Vagina (tissue), 2 donors: ENCODE measurements around the gene MRPS22.

ENCODE experiments used
- CTCF ChIP-seq, 3 experiments: fragments of 450-650 bp in 2 of 3; fragments of 200-600 bp in 1 of 3; sonication (generic) in 1 of 3; IDR thresholded peaks; one replicate each; pipeline ENCODE4 v1.5.1; 2017 to 2019; ENCODE audit warnings: antibody characterized with exemption in 3 of 3, mild to moderate bottlenecking in 2 of 3, moderate library complexity in 2 of 3
- POLR2A ChIP-seq, 2 donors: fragments of 450-650 bp; IDR thresholded peaks; one replicate each; pipeline ENCODE4 v1.6.1; 2017; ENCODE audit warnings: antibody characterized with exemption in 2 of 2, mild to moderate bottlenecking in 2 of 2, moderate library complexity in 2 of 2
- POLR2AphosphoS5 ChIP-seq, 2 donors: sonication (generic); formaldehyde crosslinking; IDR thresholded peaks; one replicate each; pipeline ENCODE4 v1.9.0; 2017; ENCODE audit warnings: antibody characterized with exemption in 2 of 2, mild to moderate bottlenecking in 2 of 2, low read depth in 1 of 2; ENCODE audit not compliant: insufficient read depth in 1 of 2

GRCh38 chr3:139377378-139377777, 33.6 kb downstream of the MRPS22 start:
- TF ChIP-seq CTCF (IDR thresholded peaks at IDR 0.05) (no peak), POLR2A (IDR thresholded peaks at IDR 0.05) (no peak), POLR2AphosphoS5 (IDR thresholded peaks at IDR 0.05; ENCODE audit: insufficient read depth in 1 of 2, low read depth in 1 of 2) (no peak)
